Muscle of leg (tissue), 11 donors: ENCODE results near the gene SNX32. TPM values are rescaled to one million over a fixed set of nuclear protein-coding genes. Genes with fewer than 3 reads are reported as not detected.
A peak's percentile ranks its signal among the peaks of the same experiment; 100 is the strongest.

Experiments used
- DNase-seq: peaks from one replicate; pipeline ENCODE4 v3.0.0; 2013
- H3K27ac ChIP-seq: one replicate; pipeline ENCODE4 v1.5.1; 2013; ENCODE audit warnings: mild to moderate bottlenecking, low read length, control low read depth
- H3K27me3 ChIP-seq: one replicate; pipeline ENCODE4 v1.6.1; 2013; ENCODE audit warnings: low read length; ENCODE audit not compliant: control insufficient read depth, insufficient read depth
- H3K36me3 ChIP-seq: one replicate; pipeline ENCODE4 v1.6.1; 2013; ENCODE audit warnings: low read length; ENCODE audit not compliant: control insufficient read depth, insufficient read depth
- H3K4me1 ChIP-seq: one replicate; pipeline ENCODE4 v1.6.1; 2013; ENCODE audit warnings: low read length; ENCODE audit not compliant: control insufficient read depth, insufficient read depth
- H3K4me3 ChIP-seq: one replicate; pipeline ENCODE4 v1.5.1; 2013; ENCODE audit warnings: low read length, control low read depth
- H3K9me3 ChIP-seq: replicated peaks from 2 replicates; pipeline ENCODE4 v1.6.1; 2013; ENCODE audit warnings: low read depth, low read length; ENCODE audit not compliant: control insufficient read depth
- WGBS: methylation state at CpG from one replicate; pipeline ENCODE4 v1.1.5; 2013; ENCODE audit warnings: missing lambda C conversion rate; ENCODE audit not compliant: insufficient coverage; 5-methylcytosine and 5-hydroxymethylcytosine counted together
- polyA plus RNA-seq, 8 donors: library from polyadenylated mRNA; unstranded; fragments of 120-200 nt; gene quantifications; one replicate each; pipeline versions ENCODE4 v1.2.1 to v1.2.3, GENCODE V29; 2013; ENCODE audit warnings: inconsistent platforms in 1 of 8, low replicate concordance in 1 of 8; ENCODE audit not compliant: insufficient read length in 8 of 8, insufficient read depth in 1 of 8
- total RNA-seq: library from RNA; stranded (reverse); fragments of 120-200 nt; gene quantifications from one replicate; pipeline ENCODE4 v1.2.4, GENCODE V29; 2013

The SNX32 gene
- total and polyA plus RNA-seq, 9 donors, result 0.98 to 2.6 (median 1.5) TPM

DNA sequence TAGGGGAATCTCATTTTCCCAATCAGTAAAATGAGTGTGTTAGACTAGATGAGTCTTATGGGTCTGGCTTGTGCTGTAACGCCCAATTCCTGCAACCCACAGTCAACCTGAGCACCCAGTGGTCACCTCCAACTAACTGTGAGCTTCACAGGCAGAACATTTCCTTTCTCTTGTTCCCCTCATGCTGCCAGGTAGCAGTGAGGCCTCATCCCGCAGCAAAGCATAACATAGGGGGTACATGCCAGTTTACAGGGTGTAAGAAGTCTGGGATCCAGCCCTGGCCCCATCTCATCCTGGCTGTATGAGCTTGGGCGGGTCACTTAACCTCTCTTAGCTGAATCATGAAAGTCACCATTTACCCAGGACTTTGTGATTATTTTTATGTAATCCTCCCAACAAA, 35.1 kb downstream of the SNX32 start:
- H3K9me3 ChIP-seq, result no peaks in the 10 kb centered on the region
- H3K27ac ChIP-seq, result no peak overlapping the region
- H3K27me3 ChIP-seq, result no peaks in the 10 kb centered on the region
- no peak overlapping the region for H3K4me3 ChIP-seq
- H3K4me1 ChIP-seq, result peaks cover 31% of the 10 kb centered on the region
- no CpG with 5 or more reads among the region's 3 CpGs for WGBS
- peaks cover 74% of the 10 kb centered on the region for H3K36me3 ChIP-seq
- no peak for DNase-seq

DNA sequence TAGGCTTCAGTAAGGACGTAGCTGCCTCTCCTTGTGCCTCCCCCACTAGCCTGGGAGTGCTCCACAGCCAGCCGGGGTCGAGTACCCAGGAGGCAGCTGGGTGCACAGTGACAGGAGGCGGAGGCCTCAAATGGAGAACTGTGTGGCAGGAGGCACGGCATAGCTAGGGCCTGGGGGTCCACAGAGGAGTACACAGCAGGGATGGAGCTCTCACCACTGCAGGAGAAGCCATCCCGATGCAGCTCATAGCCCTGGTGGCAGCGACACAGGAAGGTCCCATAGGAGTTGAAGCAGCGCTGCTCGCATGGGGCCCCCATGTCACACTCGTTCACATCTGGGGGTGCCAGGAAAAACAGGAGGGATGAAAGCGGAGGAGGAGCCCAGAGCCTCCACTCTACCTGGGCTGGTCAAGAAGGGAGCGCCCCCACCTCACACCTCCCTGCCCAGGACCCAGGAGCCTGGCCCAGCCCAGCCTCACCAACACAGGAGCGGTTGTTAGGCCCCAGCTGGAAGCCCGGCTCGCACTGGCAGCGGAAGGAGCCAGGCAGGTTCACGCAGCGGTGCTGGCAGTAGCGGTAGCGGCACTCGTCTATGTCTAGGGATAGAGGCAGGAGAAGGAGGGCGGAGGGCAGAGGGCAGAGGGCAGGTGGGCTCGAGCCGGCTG, 36.0 kb downstream of the SNX32 start:
- peaks cover 65% of the 10 kb centered on the region for H3K36me3 ChIP-seq
- H3K4me1 ChIP-seq, result peaks cover 33% of the 10 kb centered on the region
- H3K27me3 ChIP-seq, result no peaks in the 10 kb centered on the region
- no peak overlapping the region for H3K4me3 ChIP-seq
- DNase-seq, result no peak
- H3K27ac ChIP-seq, result no peak overlapping the region
- H3K9me3 ChIP-seq, result no peaks in the 10 kb centered on the region
- 79% methylated on average over 14 of the region's 24 CpGs for WGBS

DNA sequence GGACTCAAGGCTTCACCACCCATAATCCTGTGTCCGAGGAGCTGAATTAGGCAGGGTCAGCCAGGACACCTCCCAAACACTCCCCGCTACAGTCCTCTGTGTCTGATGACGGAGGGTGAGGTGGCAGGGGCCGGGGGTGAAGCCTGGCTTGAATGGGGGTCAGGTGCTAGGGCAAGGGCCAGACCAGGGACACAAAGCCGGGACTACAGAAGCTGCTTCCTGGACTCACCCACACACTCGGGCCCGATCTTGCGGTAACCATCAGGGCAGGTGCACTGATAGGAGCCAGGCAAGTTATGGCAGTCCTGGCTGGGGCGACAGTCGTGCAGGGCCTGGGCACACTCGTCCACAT, 36.5 kb downstream of the SNX32 start:
- H3K4me1 ChIP-seq, result peaks cover 33% of the 10 kb centered on the region
- H3K4me3 ChIP-seq, result no peak overlapping the region
- no peaks in the 10 kb centered on the region for H3K27me3 ChIP-seq
- no peaks in the 10 kb centered on the region for H3K9me3 ChIP-seq
- H3K27ac ChIP-seq, result peak overlapping the region; percentile 13
- H3K36me3 ChIP-seq, result peaks cover 60% of the 10 kb centered on the region
- no peak for DNase-seq
- 82% methylated on average over 8 of the region's 11 CpGs for WGBS

DNA sequence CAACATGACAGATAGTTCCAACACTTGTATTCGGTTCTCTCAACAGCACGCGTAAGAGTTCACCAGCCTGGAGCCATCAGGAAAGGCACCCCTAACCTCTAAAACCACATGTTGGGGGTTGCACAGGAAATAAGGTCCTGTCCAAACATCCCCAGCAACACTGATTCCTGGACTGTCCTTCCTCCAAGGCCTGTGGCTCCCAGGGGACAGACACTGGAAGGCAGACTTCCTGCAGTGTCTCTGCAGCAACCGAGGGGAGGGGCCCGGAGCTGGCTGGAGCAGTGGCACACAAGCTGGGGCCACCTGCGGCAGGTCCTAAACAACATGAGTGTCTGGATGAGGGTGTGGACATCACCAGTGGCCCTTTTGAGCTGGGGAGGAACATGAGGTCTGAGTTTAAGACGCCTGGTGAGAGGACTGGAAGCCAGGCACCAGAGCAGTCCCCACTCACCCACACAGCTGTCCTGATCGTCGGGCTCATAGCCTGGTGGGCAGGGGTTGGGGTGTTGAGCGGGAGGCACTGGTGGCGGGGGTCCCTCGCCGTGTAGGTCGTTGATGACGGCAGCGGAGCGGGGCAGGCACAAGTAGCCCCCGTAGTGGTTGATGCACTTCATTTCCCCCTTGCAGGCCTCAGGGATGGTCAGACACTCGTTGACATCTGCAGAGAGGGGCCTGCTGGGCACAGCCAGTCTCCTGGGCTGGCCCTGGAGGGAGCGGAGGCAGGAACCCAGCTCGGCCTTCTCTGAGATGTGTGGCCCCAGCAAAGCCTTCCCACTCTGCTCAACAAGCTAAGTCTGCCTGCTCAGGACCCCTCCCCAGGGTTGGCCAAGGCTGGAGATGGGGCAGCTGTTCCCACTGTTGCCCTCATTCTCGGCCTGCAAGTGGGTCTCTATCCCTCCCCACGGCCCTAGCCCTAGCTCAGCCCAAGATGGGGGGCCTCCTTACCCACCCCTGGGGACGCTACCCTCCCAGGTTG, 37.2 kb downstream of the SNX32 start:
- H3K4me3 ChIP-seq, result peak overlapping the region; percentile 68
- no peaks in the 10 kb centered on the region for H3K9me3 ChIP-seq
- peak overlapping the region; percentile 85 for H3K27ac ChIP-seq
- WGBS, result 60% methylated on average over 17 of the region's 24 CpGs
- H3K36me3 ChIP-seq, result peaks cover 53% of the 10 kb centered on the region
- no peaks in the 10 kb centered on the region for H3K27me3 ChIP-seq
- peak; percentile 61 for DNase-seq
- peaks cover 33% of the 10 kb centered on the region for H3K4me1 ChIP-seq

DNA sequence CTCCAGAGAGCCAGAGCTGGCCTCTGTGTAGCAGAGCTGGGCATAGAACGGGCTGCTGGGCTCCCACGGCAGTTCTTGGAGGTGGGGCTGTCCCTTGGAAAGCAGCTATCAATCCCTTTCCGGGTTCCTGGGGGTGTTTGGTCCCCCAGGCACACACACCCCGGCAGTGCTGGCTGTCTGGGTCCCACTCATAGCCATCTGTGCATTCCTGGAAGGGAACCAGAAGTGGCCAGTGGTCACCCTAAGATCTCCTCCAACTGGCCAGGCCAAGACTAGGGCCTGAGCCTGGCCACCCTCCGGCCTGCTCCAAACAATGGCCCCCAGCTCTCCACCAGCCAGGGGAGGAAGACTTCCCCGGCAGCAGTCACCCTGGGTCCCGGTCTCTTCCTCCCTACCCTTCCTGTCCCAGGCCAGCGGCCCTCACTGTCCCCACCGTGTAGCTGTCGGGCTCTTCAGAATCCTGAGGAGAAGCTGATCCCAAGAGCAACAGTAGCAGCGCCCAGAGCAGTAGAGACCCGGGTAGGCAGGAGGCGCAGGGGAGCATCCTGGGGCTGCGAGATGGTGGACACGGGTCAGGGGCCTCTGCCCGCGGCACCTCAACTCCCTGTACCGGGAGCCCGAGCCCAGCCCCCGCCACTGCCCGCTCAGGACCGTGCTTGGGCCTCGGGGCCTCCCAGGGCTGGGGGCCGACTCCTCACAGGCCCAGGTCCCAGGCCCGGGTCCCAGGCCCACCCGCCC, 38.2 kb downstream of the SNX32 start:
- Histone ChIP-seq H3K36me3 (peaks cover 43% of the 10 kb centered on the region), H3K9me3 (no peaks in the 10 kb centered on the region), H3K27ac (peak overlapping the region; percentile 85), H3K27me3 (no peaks in the 10 kb centered on the region), H3K4me1 (peaks cover 33% of the 10 kb centered on the region), H3K4me3 (peak overlapping the region; percentile 68)
- WGBS, result 8% methylated on average over 18 of the region's 26 CpGs
- DNase-seq, result no peak

DNA sequence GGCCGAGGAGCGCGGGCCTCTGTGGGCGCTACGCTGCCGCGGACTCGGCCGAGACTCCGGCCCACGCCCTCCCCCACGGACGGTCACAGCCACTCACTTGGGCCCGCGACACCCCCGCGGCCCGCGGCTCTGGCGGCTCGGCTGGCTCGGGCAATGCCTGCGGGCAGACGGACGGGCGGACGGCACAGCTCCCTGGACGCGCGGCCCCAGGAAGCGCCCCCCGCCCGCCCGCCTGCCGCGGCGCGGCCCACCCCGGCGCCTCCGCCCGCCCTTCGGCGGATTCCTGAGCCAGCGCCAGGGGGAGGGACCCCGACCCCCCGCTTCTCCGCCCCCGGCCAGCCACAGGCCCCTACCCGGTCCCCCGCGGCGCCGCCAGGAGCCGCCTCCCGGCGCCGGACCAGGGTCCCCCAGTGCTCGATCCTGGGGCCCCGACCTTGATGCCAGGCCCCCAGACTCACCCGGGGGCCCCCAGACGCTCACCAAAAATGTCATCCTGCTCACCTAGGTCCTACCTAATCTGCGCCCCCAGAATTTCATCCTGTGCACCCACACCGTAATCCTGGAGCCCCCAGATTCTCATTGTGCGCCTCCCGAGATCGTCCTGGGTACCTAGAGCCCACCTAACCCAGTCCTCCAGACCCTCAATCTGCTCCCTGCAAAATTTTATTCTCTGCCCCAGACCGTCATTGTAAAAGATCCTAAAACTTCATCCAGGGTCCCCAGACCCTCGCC, 39.0 kb downstream of the SNX32 start, which contains the start of gene EFEMP2:
Gene EFEMP2 (minus strand): TSS at position 215 of the 732 bp plus-strand sequence. CDS start 446 bp downstream, outside the sequence.
- Histone ChIP-seq H3K4me1 (peaks cover 33% of the 10 kb centered on the region), H3K9me3 (no peaks in the 10 kb centered on the region), H3K4me3 (peak within 1 kb of the TSS; percentile 68), H3K36me3 (peaks cover 36% of the 10 kb centered on the region), H3K27me3 (no peaks in the 10 kb centered on the region), H3K27ac (peak within 1 kb of the TSS; percentile 93)
- 0% methylated on average over 40 of the region's 69 CpGs for WGBS
- DNase-seq, result peak; percentile 88

DNA sequence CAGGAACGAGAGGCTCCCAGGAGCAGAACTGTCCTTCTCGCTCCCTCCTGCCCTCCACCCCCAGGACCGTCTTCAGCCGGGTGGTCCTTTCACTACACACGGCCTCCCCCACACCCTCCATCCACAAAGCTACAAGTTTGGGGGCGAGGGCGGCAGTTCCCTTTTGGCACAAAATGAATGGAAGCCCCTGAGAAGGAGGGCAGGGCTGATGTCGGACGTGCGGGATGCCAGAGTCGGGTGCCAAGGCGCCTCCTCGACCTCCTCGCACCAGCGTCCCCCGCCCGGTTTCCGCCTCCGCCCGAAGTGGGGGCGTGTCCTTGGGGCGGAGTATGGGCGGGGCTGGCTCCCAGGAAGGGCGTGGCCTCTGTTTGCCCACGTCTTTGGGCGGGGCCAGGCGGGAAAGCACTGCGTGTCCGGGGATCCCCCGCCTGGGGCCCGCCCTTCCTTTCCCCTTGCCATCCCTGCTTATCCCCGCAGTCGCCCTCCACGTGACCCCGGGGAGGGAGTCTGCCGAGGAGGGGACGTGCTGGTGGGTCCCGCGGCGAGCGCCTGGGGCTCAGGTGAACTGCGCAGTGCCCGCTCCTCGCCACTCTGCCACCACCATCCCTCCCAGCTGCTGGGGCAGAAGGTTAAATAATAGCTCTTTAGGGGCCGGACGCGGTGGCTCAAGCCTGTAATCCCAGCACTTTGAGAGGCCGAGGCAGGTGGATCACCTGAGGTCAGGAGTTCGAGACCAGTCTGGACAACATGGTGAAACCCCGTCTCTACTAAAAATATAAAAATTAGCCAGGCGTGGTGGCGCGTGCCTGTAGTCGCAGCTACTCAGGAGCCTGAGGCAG, 39.8 kb downstream of the SNX32 start:
- WGBS, result under 1% methylated on average over 34 of the region's 54 CpGs
- Histone ChIP-seq H3K4me1 (peaks cover 33% of the 10 kb centered on the region), H3K36me3 (peaks cover 28% of the 10 kb centered on the region)

DNA sequence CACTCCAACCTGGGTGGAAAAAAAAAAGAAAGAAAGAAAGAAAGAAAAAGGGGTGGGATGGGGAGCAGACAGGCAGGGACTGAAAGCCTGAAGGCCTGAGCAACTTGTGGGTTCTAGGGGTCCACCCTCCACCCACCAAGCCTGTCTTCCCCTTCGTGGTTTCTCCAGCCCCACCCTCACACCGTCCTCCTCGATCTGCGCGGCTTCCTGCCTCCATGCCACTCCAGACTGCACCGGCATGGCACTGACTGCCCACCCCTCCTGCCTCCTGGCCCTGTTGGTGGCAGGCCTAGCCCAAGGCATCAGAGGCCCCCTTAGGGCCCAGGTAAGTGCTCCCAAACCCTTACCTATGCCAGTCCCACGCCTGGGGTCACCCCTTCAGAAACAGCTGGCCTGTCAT, 45.9 kb downstream of the SNX32 start, which contains the start of gene CTSW:
Gene CTSW (plus strand): TSS at position 221 of the 400 bp plus-strand sequence. CDS start 18 bp downstream, at position 239.
- H3K27ac ChIP-seq, result no peak within 1 kb of the TSS
- H3K4me3 ChIP-seq, result no peak within 1 kb of the TSS
- H3K27me3 ChIP-seq, result no peaks in the 10 kb centered on the region

More for the DNA sequence above, 39.8 kb downstream of the SNX32 start:
- Histone ChIP-seq H3K9me3 (no peaks in the 10 kb centered on the region), H3K4me3 (peak overlapping the region; percentile 60), H3K27ac (peak overlapping the region; percentile 93), H3K27me3 (no peaks in the 10 kb centered on the region)
- DNase-seq, result peak; percentile 96

DNA sequence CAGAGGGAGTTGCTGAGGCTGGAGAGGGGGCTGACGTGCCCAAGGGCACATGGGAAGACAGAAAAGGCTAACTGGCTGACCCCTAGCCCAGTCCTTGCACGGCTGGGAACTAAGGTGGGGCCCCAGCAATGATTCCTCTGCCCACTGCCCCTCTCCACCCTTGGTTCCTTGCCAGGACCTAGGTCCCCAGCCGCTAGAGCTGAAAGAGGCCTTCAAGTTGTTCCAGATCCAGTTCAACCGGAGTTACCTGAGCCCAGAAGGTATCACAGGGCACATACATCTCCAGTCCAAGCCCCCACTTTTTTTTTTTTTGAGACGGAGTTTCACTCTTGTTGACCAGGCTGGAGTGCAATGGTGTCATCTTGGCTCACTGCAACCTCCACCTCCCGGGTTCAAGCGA, 46.3 kb downstream of the SNX32 start:
- Histone ChIP-seq H3K4me1 (peaks cover 6% of the 10 kb centered on the region), H3K36me3 (peaks cover 29% of the 10 kb centered on the region), H3K9me3 (no peaks in the 10 kb centered on the region), H3K27me3 (no peaks in the 10 kb centered on the region), H3K27ac (no peak overlapping the region), H3K4me3 (no peak overlapping the region)
- DNase-seq, result no peak
- 72% methylated on average over 6 of the region's 7 CpGs for WGBS

More for the DNA sequence above, 45.9 kb downstream of the SNX32 start, which contains the start of gene CTSW:
- peaks cover 25% of the 10 kb centered on the region for H3K36me3 ChIP-seq
- DNase-seq, result no peak
- no peaks in the 10 kb centered on the region for H3K9me3 ChIP-seq
- H3K4me1 ChIP-seq, result peaks cover 4% of the 10 kb centered on the region
- WGBS, result 80% methylated on average over 5 of the region's 7 CpGs
